Measurements from ENCODE around the gene OSBPL6.

GRCh38 chr2:178256382-178257042 lies 62.2 kb downstream of the OSBPL6 start:
- TF ChIP-seq POLR2A (IDR thresholded peaks at IDR 0.05) (no peak), CTCF (IDR thresholded peaks at IDR 0.05) (no peak), EP300 (IDR thresholded peaks at IDR 0.05) (no peak)
